Measurements from ENCODE around the gene WDR82. TPM values are rescaled to one million over a fixed set of nuclear protein-coding genes. Genes with fewer than 3 reads are reported as not detected.

WDR82 gene
- total RNA-seq, 4 donors from 2014 or later, result 49.5 to 60.3 (median 56.3) TPM

DNA sequence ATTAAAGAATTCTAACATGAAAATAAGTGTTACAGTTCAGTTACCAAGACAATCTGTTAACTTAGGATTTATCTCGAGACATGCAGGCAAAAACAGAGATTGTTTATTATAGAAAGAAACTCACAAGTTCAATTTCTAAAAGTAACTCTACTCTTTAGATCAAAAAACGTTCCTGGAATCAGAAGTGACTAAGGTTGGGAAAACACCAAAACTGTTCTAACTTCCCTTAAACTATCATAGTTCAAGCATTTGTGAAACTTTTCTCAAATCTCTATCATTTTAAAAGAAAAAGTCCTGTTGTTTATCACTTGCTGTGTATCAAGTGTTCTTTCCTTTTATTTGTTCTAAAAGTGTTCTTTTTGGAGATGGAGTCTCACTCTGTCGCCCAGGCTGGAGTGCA lies 8.7 kb downstream of the WDR82 start:
- DNase-seq (ENCODE audit: low spot score in 2 of 2), result no peak
- WGBS, 2 donors, result 58 to 67% methylated on average over 3 of the region's 3 CpGs
- no peak overlapping the region for H3K4me3 ChIP-seq (ENCODE audit: low read depth, poor library complexity, severe bottlenecking)
- intact Hi-C loops (cut with DNase I; ENCODE audit: low total_unique reads), result no loop called here
- TF ChIP-seq, protein P1, sequence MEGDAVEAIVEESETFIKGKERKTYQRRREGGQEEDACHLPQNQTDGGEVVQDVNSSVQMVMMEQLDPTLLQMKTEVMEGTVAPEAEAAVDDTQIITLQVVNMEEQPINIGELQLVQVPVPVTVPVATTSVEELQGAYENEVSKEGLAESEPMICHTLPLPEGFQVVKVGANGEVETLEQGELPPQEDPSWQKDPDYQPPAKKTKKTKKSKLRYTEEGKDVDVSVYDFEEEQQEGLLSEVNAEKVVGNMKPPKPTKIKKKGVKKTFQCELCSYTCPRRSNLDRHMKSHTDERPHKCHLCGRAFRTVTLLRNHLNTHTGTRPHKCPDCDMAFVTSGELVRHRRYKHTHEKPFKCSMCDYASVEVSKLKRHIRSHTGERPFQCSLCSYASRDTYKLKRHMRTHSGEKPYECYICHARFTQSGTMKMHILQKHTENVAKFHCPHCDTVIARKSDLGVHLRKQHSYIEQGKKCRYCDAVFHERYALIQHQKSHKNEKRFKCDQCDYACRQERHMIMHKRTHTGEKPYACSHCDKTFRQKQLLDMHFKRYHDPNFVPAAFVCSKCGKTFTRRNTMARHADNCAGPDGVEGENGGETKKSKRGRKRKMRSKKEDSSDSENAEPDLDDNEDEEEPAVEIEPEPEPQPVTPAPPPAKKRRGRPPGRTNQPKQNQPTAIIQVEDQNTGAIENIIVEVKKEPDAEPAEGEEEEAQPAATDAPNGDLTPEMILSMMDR (IDR thresholded peaks at IDR 0.05), result no peak
- TF ChIP-seq POLR2A (IDR thresholded peaks at IDR 0.05), result no peak

DNA sequence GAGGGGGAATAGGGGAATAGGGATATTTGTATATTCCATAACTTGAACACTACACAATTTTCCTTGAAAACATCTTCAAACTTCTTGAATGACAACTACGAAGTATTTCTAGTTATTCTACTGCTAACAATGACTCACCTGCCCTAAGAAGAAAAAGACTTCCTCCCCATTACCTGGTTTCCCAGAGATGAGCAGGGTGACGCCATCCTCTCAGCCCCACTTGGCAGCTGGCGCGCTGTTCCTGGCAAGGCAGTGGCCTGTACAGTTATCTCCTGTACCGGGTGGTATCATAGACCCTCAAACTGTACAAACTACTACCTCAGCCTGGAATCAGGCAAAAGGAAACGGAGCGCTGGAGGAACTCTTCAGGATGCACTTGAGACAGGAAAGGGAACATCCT lies 10.4 kb downstream of the WDR82 start:
- H3K4me3 ChIP-seq (ENCODE audit: low read depth, poor library complexity, severe bottlenecking), result no peak overlapping the region
- intact Hi-C loops (cut with DNase I; ENCODE audit: low total_unique reads), result no loop called here
- TF ChIP-seq POLR2A (IDR thresholded peaks at IDR 0.05), result no peak
- TF ChIP-seq, protein P1 (IDR thresholded peaks at IDR 0.05), result no peak
- no peak for DNase-seq (ENCODE audit: low spot score in 2 of 2)
- WGBS, 2 donors, result 68 to 69% methylated on average over 7 of the region's 7 CpGs

- H3K4me3 ChIP-seq (ENCODE audit: low read depth, poor library complexity, severe bottlenecking), result no peak overlapping the region
- no peak for DNase-seq (ENCODE audit: low spot score in 2 of 2)
- intact Hi-C loops (cut with DNase I; ENCODE audit: low total_unique reads), result no loop called here
- TF ChIP-seq POLR2A (IDR thresholded peaks at IDR 0.05), result no peak
- TF ChIP-seq, protein P1 (IDR thresholded peaks at IDR 0.05), result no peak
- 76 to 84% methylated on average over 6 of the region's 6 CpGs for WGBS, 2 donors
These were observed 13.1 kb downstream of the WDR82 start for GRCh38 chr3:52265387-52265786.

DNA sequence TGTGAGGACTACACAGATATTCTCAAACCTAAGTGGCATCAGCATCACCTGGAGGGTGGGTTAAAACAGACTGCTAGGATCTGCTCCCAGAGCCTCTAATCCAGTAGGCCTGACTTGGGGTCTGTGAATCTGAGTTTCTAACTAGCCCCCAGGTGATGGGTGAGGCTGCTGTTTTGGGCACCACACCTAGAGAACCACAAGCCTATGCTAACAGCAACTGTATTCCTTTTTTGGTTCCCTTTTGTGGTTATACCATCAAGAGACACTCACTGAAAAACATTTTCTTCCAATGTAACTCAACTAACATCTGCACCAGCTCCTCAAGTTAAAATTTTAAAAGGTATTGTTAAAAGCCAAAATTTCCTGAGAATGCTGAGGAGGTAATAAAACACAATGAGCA lies 16.0 kb downstream of the WDR82 start:
- intact Hi-C loops (cut with DNase I; ENCODE audit: low total_unique reads), result no loop called here
- DNase-seq (ENCODE audit: low spot score in 2 of 2), result no peak
- TF ChIP-seq POLR2A (IDR thresholded peaks at IDR 0.05), result no peak
- TF ChIP-seq, protein P1 (IDR thresholded peaks at IDR 0.05), result no peak
- no peak overlapping the region for H3K4me3 ChIP-seq (ENCODE audit: low read depth, poor library complexity, severe bottlenecking)

- WGBS, 2 donors, result 83 to 93% methylated on average over 4 of the region's 4 CpGs
- TF ChIP-seq, protein P1 (IDR thresholded peaks at IDR 0.05), result no peak
- TF ChIP-seq POLR2A (IDR thresholded peaks at IDR 0.05), result no peak
These were observed 19.0 kb downstream of the WDR82 start for GRCh38 chr3:52259448-52259847.

DNA sequence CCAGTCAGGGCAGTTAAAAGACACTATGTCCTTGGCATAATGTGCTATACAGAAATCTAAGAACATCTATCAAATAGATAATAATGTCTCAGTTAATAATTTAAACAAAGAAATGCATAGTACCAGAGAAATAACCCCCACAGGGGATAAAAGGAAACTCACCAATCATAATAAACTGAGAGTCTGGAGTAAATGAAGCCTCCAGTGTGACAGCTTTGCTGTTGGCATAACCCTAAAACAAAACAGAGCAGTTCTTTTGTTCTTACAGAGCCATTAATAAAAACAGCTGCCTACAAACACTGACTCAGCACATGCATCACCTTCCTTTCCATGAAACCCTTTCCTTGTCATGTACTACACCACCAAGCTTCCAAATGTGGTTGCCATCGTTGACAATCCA lies 19.4 kb downstream of the WDR82 start:
- DNase-seq (ENCODE audit: low spot score in 2 of 2), result no peak
- no peak for TF ChIP-seq POLR2A (IDR thresholded peaks at IDR 0.05)
- TF ChIP-seq, protein P1 (IDR thresholded peaks at IDR 0.05), result no peak
- H3K4me3 ChIP-seq (ENCODE audit: low read depth, poor library complexity, severe bottlenecking), result no peak overlapping the region
- intact Hi-C loops (cut with DNase I; ENCODE audit: low total_unique reads), result no loop called here
- 60 to 64% methylated on average over 1 of the region's 1 CpG for WGBS, 2 donors

More at GRCh38 chr3:52259448-52259847, 19.0 kb downstream of the WDR82 start:
- no peak for DNase-seq (ENCODE audit: low spot score in 2 of 2)
- intact Hi-C loops (cut with DNase I; ENCODE audit: low total_unique reads), result no loop called here
- H3K4me3 ChIP-seq (ENCODE audit: low read depth, poor library complexity, severe bottlenecking), result no peak overlapping the region
